ENCODE data around the gene ZNRF1. TPM values are rescaled to one million over a fixed set of nuclear protein-coding genes. Genes with fewer than 3 reads are reported as not detected.

The ZNRF1 gene
- total and polyA plus RNA-seq, 2 donors (not counting 1 experiment from before 2014, with no cell fraction given), result 0.27 to 0.76 TPM

DNA sequence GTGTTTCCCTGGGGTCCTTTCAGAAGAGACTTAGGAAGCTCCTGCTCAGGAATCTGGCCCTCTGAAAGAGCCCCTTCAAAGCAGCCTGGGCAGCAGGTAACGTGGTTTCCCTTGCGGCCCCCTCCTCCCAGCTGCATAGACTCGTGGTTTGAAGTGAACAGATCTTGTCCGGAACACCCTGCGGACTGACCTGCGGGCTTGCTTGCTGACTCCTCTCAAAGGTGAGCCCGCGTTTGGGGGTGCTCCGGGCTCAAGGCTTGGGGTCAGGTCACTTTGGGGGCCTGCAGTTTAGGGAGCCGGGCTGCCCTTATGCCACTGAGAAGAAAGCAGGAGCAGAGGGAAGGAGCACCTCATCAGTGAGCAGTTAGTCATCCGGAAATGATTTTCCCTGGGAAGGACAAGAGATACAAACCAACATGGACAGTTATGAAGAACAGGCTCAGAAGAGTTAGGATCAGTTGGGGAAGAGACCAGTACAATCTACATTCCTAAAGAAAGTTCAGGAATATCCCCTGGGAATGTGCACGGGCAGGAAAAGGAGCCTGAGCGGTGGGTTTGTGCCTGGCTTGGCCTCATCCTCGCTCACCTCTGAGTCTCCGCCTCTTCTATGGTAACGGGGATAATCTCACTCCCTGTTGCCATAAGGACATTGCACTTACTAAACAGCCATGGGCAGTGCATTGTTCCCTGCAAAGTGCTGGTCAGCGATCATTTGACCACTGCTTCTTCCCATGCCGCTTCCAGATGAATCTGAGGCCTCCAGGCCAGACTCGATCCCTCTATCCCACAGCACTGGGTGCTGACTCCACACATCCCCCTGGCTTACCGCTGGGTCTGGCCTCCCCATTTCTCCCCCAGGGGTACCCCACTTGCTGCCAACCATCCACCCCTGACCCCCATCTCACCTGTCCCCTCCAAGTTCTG lies 107.8 kb downstream of the ZNRF1 start:
- H3K4me3 Mint-ChIP-seq, result no peak overlapping the region
- Histone ChIP-seq H2AFZ (ENCODE audit: insufficient read depth, low read depth, low read length, poor library complexity, severe bottlenecking) (no peak overlapping the region), H3K27me3 (replicated peaks in 1 of 4; ENCODE audit: control extremely low read depth in 1 of 4, control insufficient read depth in 3 of 4, insufficient read depth in 4 of 4, low read length in 3 of 4) (peaks cover 0 to 77% (median 26%) of the 10 kb centered on the region in 4 experiments), H3K4me2 (replicated peaks; ENCODE audit: low read depth, low read length, poor library complexity, severe bottlenecking) (no peak overlapping the region), H3K36me3 (replicated peaks in 1 of 2; ENCODE audit: control extremely low read depth in 1 of 2, control insufficient read depth in 1 of 2, extremely low read depth in 1 of 2, insufficient read depth in 2 of 2, low read length in 1 of 2) (no peaks in the 10 kb centered on the region), H3K27ac (ENCODE audit: low read length in 2 of 2) (no peak overlapping the region), H3K4me1 (ENCODE audit: control insufficient read depth in 2 of 2, insufficient read depth in 2 of 2, low read length in 2 of 2) (peaks cover 37 to 48% of the 10 kb centered on the region in 2 donors), H3K9ac (ENCODE audit: low read length) (no peak overlapping the region), H3K9me3 (ENCODE audit: control extremely low read depth in 1 of 3, control insufficient read depth in 2 of 3, insufficient read depth in 1 of 3, low read length in 2 of 3) (peaks cover 0 to 9% (median 0%) of the 10 kb centered on the region in 3 donors), H3K79me2 (ENCODE audit: control insufficient read depth, insufficient read depth, low read length) (no peaks in the 10 kb centered on the region), H4K20me1 (ENCODE audit: control insufficient read depth, insufficient read depth, low read length, poor library complexity, severe bottlenecking) (no peaks in the 10 kb centered on the region), H3K4me3 (ENCODE audit: control extremely low read depth in 1 of 5, extremely low read depth in 1 of 5, insufficient read depth in 1 of 5, low read depth in 2 of 5, low read length in 4 of 5) (no peak overlapping the region)
- peaks cover 38% of the 10 kb centered on the region for H3K4me1 Mint-ChIP-seq
- 95% methylated on average over 19 of the region's 20 CpGs for WGBS (ENCODE audit: insufficient coverage)
- H3K27me3 Mint-ChIP-seq, result peaks cover 64% of the 10 kb centered on the region
- TF ChIP-seq CTCF (IDR thresholded peaks at IDR 0.05) (no peak), EZH2 (IDR thresholded peaks at IDR 0.05; ENCODE audit: borderline replicate concordance, insufficient read depth, low read depth, low read length, poor library complexity, severe bottlenecking) (no peak)
- ATAC-seq (ENCODE audit: low read depth) (no peak), DNase-seq (no peak)
- no peaks in the 10 kb centered on the region for H3K9me3 Mint-ChIP-seq (ENCODE audit: insufficient read depth)
- intact Hi-C loops (cut with micrococcal nuclease), result no loop called here
- H3K27ac Mint-ChIP-seq, result no peak overlapping the region
- POLR2A ChIA-PET, result no interaction called here
- CTCF ChIA-PET, result interaction anchor here (1.1 kb wide), 2 partner anchors 108 to 244 kb away, joined by 3 read pairs; partner anchors contain the start of gene ZNRF1

DNA sequence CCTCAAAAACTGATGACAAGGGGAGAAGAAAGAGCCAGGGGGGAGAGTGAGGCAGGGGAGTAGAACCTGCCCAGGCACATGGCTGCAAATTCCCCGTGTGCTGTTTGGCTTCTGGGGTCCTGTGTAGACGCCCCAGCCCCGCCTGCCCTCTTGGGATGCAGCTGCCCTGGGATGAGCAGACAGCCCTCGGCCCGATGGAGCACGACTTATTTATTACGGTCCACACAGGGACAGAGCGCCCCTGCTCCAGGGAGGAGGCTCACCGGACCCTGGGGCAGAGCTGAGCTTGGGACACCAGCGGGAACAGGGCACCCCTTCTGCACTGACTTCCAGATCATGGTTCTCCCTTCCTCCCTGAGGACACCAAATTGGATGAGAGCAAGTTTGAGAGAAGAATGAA lies 108.7 kb downstream of the ZNRF1 start:
- Histone ChIP-seq H4K20me1 (ENCODE audit: control insufficient read depth, insufficient read depth, low read length, poor library complexity, severe bottlenecking) (no peaks in the 10 kb centered on the region), H3K9me3 (ENCODE audit: control extremely low read depth in 1 of 3, control insufficient read depth in 2 of 3, insufficient read depth in 1 of 3, low read length in 2 of 3) (peaks cover 0 to 11% (median 0%) of the 10 kb centered on the region in 3 donors), H3K4me2 (replicated peaks; ENCODE audit: low read depth, low read length, poor library complexity, severe bottlenecking) (no peak overlapping the region), H3K36me3 (replicated peaks in 1 of 2; ENCODE audit: control extremely low read depth in 1 of 2, control insufficient read depth in 1 of 2, extremely low read depth in 1 of 2, insufficient read depth in 2 of 2, low read length in 1 of 2) (no peaks in the 10 kb centered on the region), H3K79me2 (ENCODE audit: control insufficient read depth, insufficient read depth, low read length) (no peaks in the 10 kb centered on the region), H2AFZ (ENCODE audit: insufficient read depth, low read depth, low read length, poor library complexity, severe bottlenecking) (no peak overlapping the region), H3K4me3 (ENCODE audit: control extremely low read depth in 1 of 5, extremely low read depth in 1 of 5, insufficient read depth in 1 of 5, low read depth in 2 of 5, low read length in 4 of 5) (no peak overlapping the region), H3K9ac (ENCODE audit: low read length) (no peak overlapping the region), H3K27me3 (replicated peaks in 1 of 4; ENCODE audit: control extremely low read depth in 1 of 4, control insufficient read depth in 3 of 4, insufficient read depth in 4 of 4, low read length in 3 of 4) (peaks cover 0 to 81% (median 30%) of the 10 kb centered on the region in 4 experiments), H3K27ac (ENCODE audit: low read length in 2 of 2) (no peak overlapping the region), H3K4me1 (ENCODE audit: control insufficient read depth in 2 of 2, insufficient read depth in 2 of 2, low read length in 2 of 2) (peaks cover 40 to 48% of the 10 kb centered on the region in 2 donors)
- WGBS (ENCODE audit: insufficient coverage), result 94% methylated on average over 9 of the region's 10 CpGs
- ChIA-PET CTCF (interaction anchor here (6.8 kb wide), 1 partner anchor 109 kb away, joined by 87 read pairs; the partner anchor contains the start of gene ZNRF1), POLR2A (no interaction called here)
- ATAC-seq (ENCODE audit: low read depth), result no peak
- Mint-ChIP-seq H3K27ac (no peak overlapping the region), H3K4me1 (peaks cover 39% of the 10 kb centered on the region), H3K9me3 (ENCODE audit: insufficient read depth) (no peaks in the 10 kb centered on the region), H3K27me3 (peaks cover 66% of the 10 kb centered on the region), H3K4me3 (no peak overlapping the region)
- intact Hi-C loops (cut with micrococcal nuclease), result no loop called here
- TF ChIP-seq EZH2 (IDR thresholded peaks at IDR 0.05; ENCODE audit: borderline replicate concordance, insufficient read depth, low read depth, low read length, poor library complexity, severe bottlenecking) (no peak), CTCF (IDR thresholded peaks at IDR 0.05) (no peak)
- DNase-seq, result no peak

All from B cell (primary cell).